ENCODE measurements around the gene SHCBP1L. TPM values are rescaled to one million over a fixed set of nuclear protein-coding genes. Genes with fewer than 3 reads are reported as not detected.

The SHCBP1L gene
- total and polyA plus RNA-seq, 7 donors, result not detected

GRCh38 chr1:182857212-182857611 is 95.8 kb downstream of the SHCBP1L start:
- Histone ChIP-seq H3K27me3 (no peaks in the 10 kb centered on the region), H3K9me3 (no peaks in the 10 kb centered on the region), H3K36me3 (peaks cover 70 to 100% (median 90%) of the 10 kb centered on the region in 4 donors), H3K4me3 (no peak overlapping the region), H3K4me1 (peaks cover 0 to 18% (median 12%) of the 10 kb centered on the region in 4 donors), H3K27ac (no peak overlapping the region)
- intact Hi-C loops (cut with DNase I), result no loop called here
- 93 to 95% methylated on average over 3 of the region's 3 CpGs for WGBS, 2 donors
- DNase-seq, result no peak
- TF ChIP-seq EP300 (IDR thresholded peaks at IDR 0.05) (no peak), CTCF (IDR thresholded peaks at IDR 0.05) (no peak)

- TF ChIP-seq CTCF (IDR thresholded peaks at IDR 0.05), result no peak
- no peak for TF ChIP-seq POLR2AphosphoS5 (IDR thresholded peaks at IDR 0.05)
- TF ChIP-seq POLR2A (IDR thresholded peaks at IDR 0.05), result no peak
- TF ChIP-seq EP300 (IDR thresholded peaks at IDR 0.05), result no peak
- intact Hi-C loops (cut with DNase I), result no loop called here
- H3K9me3 ChIP-seq, result no peaks in the 10 kb centered on the region
- no peak overlapping the region for H3K4me3 ChIP-seq
- H3K27me3 ChIP-seq, result no peaks in the 10 kb centered on the region
- WGBS, 2 donors, result 81 to 82% methylated on average over 4 of the region's 4 CpGs
- peaks cover 64 to 100% (median 85%) of the 10 kb centered on the region in 4 donors for H3K36me3 ChIP-seq
- peak overlapping the region in 2 of 4 donors; percentile 6 to 21 for H3K27ac ChIP-seq
- no peak for DNase-seq
- peaks cover 0 to 18% (median 12%) of the 10 kb centered on the region in 4 donors for H3K4me1 ChIP-seq
These were observed 97.1 kb downstream of the SHCBP1L start for GRCh38 chr1:182855911-182856310.

GRCh38 chr1:182851825-182852224 is 101.1 kb downstream of the SHCBP1L start:
- no peak overlapping the region for H3K4me3 ChIP-seq
- H3K9me3 ChIP-seq, result no peaks in the 10 kb centered on the region
- WGBS, 2 donors, result 92 to 98% methylated on average over 1 of the region's 1 CpG
- DNase-seq, result no peak
- intact Hi-C loops (cut with DNase I), result no loop called here
- no peak overlapping the region for H3K27ac ChIP-seq
- H3K36me3 ChIP-seq, result peaks cover 31 to 98% (median 59%) of the 10 kb centered on the region in 4 donors
- no peak for TF ChIP-seq CTCF (IDR thresholded peaks at IDR 0.05)
- TF ChIP-seq POLR2AphosphoS5 (IDR thresholded peaks at IDR 0.05), result no peak
- no peak for TF ChIP-seq POLR2A (IDR thresholded peaks at IDR 0.05)
- TF ChIP-seq EP300 (IDR thresholded peaks at IDR 0.05), result no peak
- H3K27me3 ChIP-seq, result no peaks in the 10 kb centered on the region
- peaks cover 0 to 18% (median 14%) of the 10 kb centered on the region in 4 donors for H3K4me1 ChIP-seq

GRCh38 chr1:182850319-182850718 is 102.6 kb downstream of the SHCBP1L start:
- no peak for DNase-seq
- Histone ChIP-seq H3K27me3 (no peaks in the 10 kb centered on the region), H3K27ac (no peak overlapping the region), H3K36me3 (peaks cover 24 to 90% (median 48%) of the 10 kb centered on the region in 4 donors), H3K9me3 (no peaks in the 10 kb centered on the region), H3K4me3 (no peak overlapping the region), H3K4me1 (peaks cover 0 to 9% (median 5%) of the 10 kb centered on the region in 4 donors)
- 85 to 97% methylated on average over 4 of the region's 4 CpGs for WGBS, 2 donors
- TF ChIP-seq CTCF (IDR thresholded peaks at IDR 0.05), result no peak
- TF ChIP-seq EP300 (IDR thresholded peaks at IDR 0.05), result no peak
- TF ChIP-seq POLR2AphosphoS5 (IDR thresholded peaks at IDR 0.05), result no peak
- TF ChIP-seq POLR2A (IDR thresholded peaks at IDR 0.05), result no peak
- intact Hi-C loops (cut with DNase I), result no loop called here

Small RNA genes within 50 kb of the gene (small RNA-seq; reads per million reads assigned to genes)
- gene HMGN1P4, result 0 reads per million in 3 donors
- 0 reads per million in 3 donors for gene RNU6-41P

Other genes with a start within 250 kb of the SHCBP1L start
- 10 to 100 TPM in 2 of 4 donors, 1 to 10 TPM in 2; 7.2 to 13.0 (median 11.1) TPM for gene NPL, start 163.4 kb downstream of the SHCBP1L start, total RNA-seq
- gene NPL, start 163.4 kb downstream of the SHCBP1L start, polyA plus RNA-seq, result 10 to 100 TPM in 2 of 3 donors, 1 to 10 TPM in 1; 9.2 to 19.9 (median 12.6) TPM
- 10 to 100 TPM; 66.4 to 75.4 (median 69.0) TPM for gene DHX9, start 113.8 kb downstream of the SHCBP1L start, total RNA-seq
- 10 to 100 TPM; 25.4 to 96.7 (median 37.8) TPM for gene DHX9, start 113.8 kb downstream of the SHCBP1L start, polyA plus RNA-seq
- gene LAMC1, start 70.3 kb upstream of the SHCBP1L start, total RNA-seq, result 100 to 1,000 TPM; 269 to 542 (median 281) TPM
- gene LAMC1, start 70.3 kb upstream of the SHCBP1L start, polyA plus RNA-seq, result 10 to 100 TPM in 2 of 3 donors, 1 to 10 TPM in 1; 3.5 to 28.9 (median 18.0) TPM
- 1 to 10 TPM; 2.6 to 5.0 (median 3.7) TPM for gene LAMC2, start 233.1 kb upstream of the SHCBP1L start, total RNA-seq
- 10 to 100 TPM in 1 of 3 donors, 1 to 10 TPM in 2; 4.2 to 24.0 (median 4.8) TPM for gene LAMC2, start 233.1 kb upstream of the SHCBP1L start, polyA plus RNA-seq

Measured in sigmoid colon (tissue), 7 donors.